Mesenchymal stem cell (in vitro differentiated cells and primary cell): ENCODE measurements around the gene ABCB11.
"Not testable (repeated sequence)": the region's sequence is repeated elsewhere in the genome, so short reads cannot be mapped to it uniquely, and the experiment has no call there.

Experiments
- DNase-seq: peaks from one replicate; pipeline ENCODE4 v3.0.0-alpha.2; 2013
- H2AFZ ChIP-seq: one replicate; pipeline ENCODE4 v1.6.1; 2013; ENCODE audit warnings: low read depth, mild to moderate bottlenecking, control low read depth, inconsistent platforms, low read length, moderate library complexity
- H2AK5ac ChIP-seq: 2 replicates; pipeline ENCODE4 v1.6.1; 2013; ENCODE audit warnings: low read length, moderate library complexity, mild to moderate bottlenecking, inconsistent platforms; ENCODE audit not compliant: severe bottlenecking
- H2BK120ac ChIP-seq: one replicate; pipeline ENCODE4 v1.6.1; 2013; ENCODE audit warnings: low read depth, mild to moderate bottlenecking, inconsistent platforms, low read length, moderate library complexity
- H2BK12ac ChIP-seq, 2 experiments: one replicate each; pipeline ENCODE4 v1.6.1; 2013; ENCODE audit warnings: inconsistent platforms in 2 of 2, low read length in 2 of 2, mild to moderate bottlenecking in 2 of 2, moderate library complexity in 2 of 2, control low read depth in 1 of 2
- H2BK15ac ChIP-seq: one replicate; pipeline ENCODE4 v1.6.1; 2013; ENCODE audit warnings: mild to moderate bottlenecking, low read depth, inconsistent platforms; ENCODE audit not compliant: poor library complexity, severe bottlenecking
- H2BK5ac ChIP-seq: 2 replicates; pipeline ENCODE4 v1.6.1; 2013; ENCODE audit warnings: low read depth, mild to moderate bottlenecking, low read length, control low read depth, inconsistent platforms; ENCODE audit not compliant: poor library complexity, severe bottlenecking
- H3K14ac ChIP-seq, 2 experiments: one replicate each; pipeline ENCODE4 v1.6.1; 2013; ENCODE audit warnings: inconsistent platforms in 2 of 2, low read length in 2 of 2, control low read depth in 1 of 2, mild to moderate bottlenecking in 1 of 2, moderate library complexity in 1 of 2
- H3K18ac ChIP-seq, 2 experiments: one replicate each; pipeline ENCODE4 v1.6.1; 2013; ENCODE audit warnings: inconsistent platforms in 2 of 2, low read length in 2 of 2, control low read depth in 1 of 2, low read depth in 1 of 2, mild to moderate bottlenecking in 1 of 2
- H3K23ac ChIP-seq, 2 experiments: one replicate each; pipeline ENCODE4 v1.6.1; 2013; ENCODE audit warnings: inconsistent platforms in 2 of 2, low read length in 2 of 2, mild to moderate bottlenecking in 2 of 2, moderate library complexity in 2 of 2, control low read depth in 1 of 2
- H3K27ac ChIP-seq: 2 replicates; pipeline ENCODE4 v1.5.1; 2013; ENCODE audit warnings: mild to moderate bottlenecking, moderate library complexity, low read length, control low read depth, inconsistent platforms; ENCODE audit not compliant: poor library complexity, severe bottlenecking
- H3K27me3 ChIP-seq, 2 experiments: 2 replicates each; pipeline versions ENCODE4 v1.6.1 to v1.7.0; 2013; ENCODE audit warnings: low read length in 2 of 2, mild to moderate bottlenecking in 2 of 2, moderate library complexity in 2 of 2, control low read depth in 1 of 2, inconsistent platforms in 1 of 2; ENCODE audit not compliant: control insufficient read depth in 1 of 2, insufficient read depth in 1 of 2
- H3K36me3 ChIP-seq, 2 experiments: 2 replicates each; pipeline versions ENCODE4 v1.6.1 to v1.7.0; 2013; ENCODE audit warnings: low read length in 2 of 2, control low read depth in 1 of 2, inconsistent platforms in 1 of 2, low read depth in 1 of 2, mild to moderate bottlenecking in 1 of 2; ENCODE audit not compliant: insufficient read depth in 2 of 2, control insufficient read depth in 1 of 2
- H3K4ac ChIP-seq, 2 experiments: one replicate each; pipeline ENCODE4 v1.6.1; 2013; ENCODE audit warnings: inconsistent platforms in 2 of 2, low read length in 2 of 2, mild to moderate bottlenecking in 2 of 2, moderate library complexity in 2 of 2, control low read depth in 1 of 2, low read depth in 1 of 2
- H3K4me1 ChIP-seq: 2 replicates; pipeline ENCODE4 v1.6.1; 2013; ENCODE audit warnings: low read depth, low read length, control low read depth; ENCODE audit not compliant: control insufficient read depth, insufficient read depth
- H3K4me2 ChIP-seq: 2 replicates; pipeline ENCODE4 v1.6.1; 2013; ENCODE audit warnings: low read length, mild to moderate bottlenecking, inconsistent platforms; ENCODE audit not compliant: poor library complexity, severe bottlenecking
- H3K4me3 ChIP-seq, 2 experiments: 2 replicates each; pipeline versions ENCODE4 v1.5.1 to v1.7.0; 2013; ENCODE audit warnings: low read length in 2 of 2, mild to moderate bottlenecking in 2 of 2, control low read depth in 1 of 2, low read depth in 1 of 2; ENCODE audit not compliant: insufficient read depth in 1 of 2
- H3K79me1 ChIP-seq: replicated peaks from 2 replicates; pipeline ENCODE4 v1.6.1; 2013; ENCODE audit warnings: mild to moderate bottlenecking, control low read depth, low read length, inconsistent platforms; ENCODE audit not compliant: poor library complexity, severe bottlenecking
- H3K9ac ChIP-seq: 2 replicates; pipeline ENCODE4 v1.7.0; 2013; ENCODE audit warnings: mild to moderate bottlenecking, low read length, moderate library complexity
- H3K9me3 ChIP-seq: 2 replicates; pipeline ENCODE4 v1.7.0; 2013; ENCODE audit warnings: mild to moderate bottlenecking, low read length; ENCODE audit not compliant: control insufficient read depth
- H4K8ac ChIP-seq: one replicate; pipeline ENCODE4 v1.6.1; 2013; ENCODE audit warnings: inconsistent platforms, mild to moderate bottlenecking, low read length, moderate library complexity
- H4K91ac ChIP-seq: one replicate; pipeline ENCODE4 v1.6.1; 2013; ENCODE audit warnings: mild to moderate bottlenecking, low read length, inconsistent platforms
- WGBS: methylation state at CpG from one replicate; pipeline ENCODE4 v1.1.7; 2013; ENCODE audit warnings: mixed read lengths; 5-methylcytosine and 5-hydroxymethylcytosine counted together

Gene ABCB11

GRCh38 chr2:168874368-168875054 lies 156.6 kb downstream of the ABCB11 start:
- Histone ChIP-seq H2AFZ (no peak overlapping the region), H3K18ac (no peak overlapping the region), H2AK5ac (no peak overlapping the region), H3K27ac (no peak overlapping the region), H3K4ac (no peak overlapping the region), H3K14ac (no peak overlapping the region), H2BK15ac (no peak overlapping the region), H3K4me1 (no peaks in the 10 kb centered on the region), H3K23ac (no peak overlapping the region), H3K9me3 (no peaks in the 10 kb centered on the region), H2BK120ac (no peak overlapping the region), H3K4me3 (no peak overlapping the region), H3K79me1 (peaks cover 8% of the 10 kb centered on the region), H4K8ac (no peak overlapping the region), H2BK5ac (no peak overlapping the region), H3K36me3 (no peaks in the 10 kb centered on the region), H2BK12ac (no peak overlapping the region), H3K4me2 (no peak overlapping the region), H3K27me3 (no peaks in the 10 kb centered on the region), H4K91ac (no peak overlapping the region), H3K9ac (no peak overlapping the region)
- no peak for DNase-seq
- 96% methylated on average over 6 of the region's 6 CpGs for WGBS

GRCh38 chr2:168870824-168871223 lies 160.3 kb downstream of the ABCB11 start:
- not testable (repeated sequence) for DNase-seq, H4K91ac ChIP-seq, H3K36me3 ChIP-seq, H3K4me2 ChIP-seq, H2AFZ ChIP-seq, H3K14ac ChIP-seq, H3K9me3 ChIP-seq, H2BK5ac ChIP-seq, H2AK5ac ChIP-seq, H3K4ac ChIP-seq, H3K18ac ChIP-seq, H2BK15ac ChIP-seq, H3K27me3 ChIP-seq, H3K4me3 ChIP-seq, H3K27ac ChIP-seq, H4K8ac ChIP-seq, H3K79me1 ChIP-seq, H2BK120ac ChIP-seq, H2BK12ac ChIP-seq, H3K9ac ChIP-seq, H3K4me1 ChIP-seq, H3K23ac ChIP-seq
- WGBS, result no CpG with 5 or more reads among the region's 4 CpGs
